Measurements from ENCODE around the gene HK3.
A peak's percentile ranks its signal among the peaks of the same experiment; 100 is the strongest.

- no peak for TF ChIP-seq BRCA1 (IDR thresholded peaks at IDR 0.05; ENCODE audit: low read depth, low read length)
- peak in 2 of 3 experiments; percentile 45 to 50; a peak in 2 of 4 replicates for TF ChIP-seq CTCF (IDR thresholded peaks at IDR 0.05; ENCODE audit: control extremely low read depth in 1 of 3, insufficient read depth in 1 of 3, low read depth in 1 of 3, low read length in 3 of 3)
- TF ChIP-seq CEBPB (IDR thresholded peaks at IDR 0.05; ENCODE audit: low read depth, low read length): no peak
- TF ChIP-seq EP300 (IDR thresholded peaks at IDR 0.05; ENCODE audit: borderline replicate concordance in 1 of 2, low read depth in 2 of 2, low read length in 2 of 2): no peak
- TF ChIP-seq EZH2 (IDR thresholded peaks at IDR 0.05; ENCODE audit: low read depth, low read length, severe bottlenecking): no peak
- TF ChIP-seq JUND (IDR thresholded peaks at IDR 0.05; ENCODE audit: low read length): no peak
Measured at GRCh38 chr5:176887252-176887849, 11.8 kb downstream of the HK3 start.

Measured in H1 (cell line).